IPS-20b (cell line): ENCODE data around the gene LITAF.
"Not testable (repeated sequence)": the region's sequence is repeated elsewhere in the genome, so short reads cannot be mapped to it uniquely, and the experiment has no call there.

Source experiments
- H3K27ac ChIP-seq: one replicate; pipeline ENCODE4 v1.5.1; 2013; ENCODE audit warnings: low read length
- H3K27me3 ChIP-seq: 2 replicates; pipeline ENCODE4 v1.6.1; 2013; ENCODE audit warnings: mild to moderate bottlenecking, low read length, inconsistent platforms; ENCODE audit not compliant: insufficient read depth
- H3K36me3 ChIP-seq: 2 replicates; pipeline ENCODE4 v1.6.1; 2013; ENCODE audit warnings: low read depth, mild to moderate bottlenecking, inconsistent platforms, low read length, moderate library complexity; ENCODE audit not compliant: insufficient read depth
- H3K4me1 ChIP-seq: 2 replicates; pipeline ENCODE4 v1.6.1; 2013; ENCODE audit warnings: mild to moderate bottlenecking, control low read depth, inconsistent platforms, low read length, moderate library complexity; ENCODE audit not compliant: insufficient read depth
- H3K4me3 ChIP-seq: 2 replicates; pipeline ENCODE4 v1.5.1; 2013; ENCODE audit warnings: mild to moderate bottlenecking, low read length, inconsistent platforms
- H3K9ac ChIP-seq: 2 replicates; pipeline ENCODE4 v1.6.1; 2013; ENCODE audit warnings: low read depth, mild to moderate bottlenecking, inconsistent platforms, low read length, moderate library complexity
- H3K9me3 ChIP-seq: 2 replicates; pipeline ENCODE4 v1.6.1; 2013; ENCODE audit warnings: mild to moderate bottlenecking, low read depth, low read length, inconsistent platforms; ENCODE audit not compliant: insufficient read depth

LITAF gene

DNA sequence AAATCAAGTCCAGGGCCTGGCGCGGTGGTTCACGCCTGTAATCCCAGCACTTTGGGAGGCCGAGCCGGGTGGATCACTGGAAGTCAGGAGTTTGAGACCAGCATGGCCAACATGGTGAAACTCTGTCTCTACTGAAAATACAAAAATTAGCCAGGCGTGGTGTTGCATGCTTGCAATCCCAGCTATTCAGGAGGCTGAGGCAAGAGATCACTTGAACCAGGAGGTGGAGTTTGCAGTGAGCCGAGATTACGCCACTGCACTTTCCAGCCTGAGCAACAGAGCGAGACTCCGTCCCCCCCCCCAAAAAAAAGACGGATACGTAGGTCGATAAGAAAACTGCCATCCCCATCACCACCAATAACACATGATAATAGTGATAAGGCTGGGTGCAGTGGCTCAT is 82.5 kb downstream of the LITAF start:
- H3K27ac ChIP-seq, H3K4me3 ChIP-seq, H3K9ac ChIP-seq, H3K27me3 ChIP-seq, H3K4me1 ChIP-seq, H3K36me3 ChIP-seq, H3K9me3 ChIP-seq: not testable (repeated sequence)

DNA sequence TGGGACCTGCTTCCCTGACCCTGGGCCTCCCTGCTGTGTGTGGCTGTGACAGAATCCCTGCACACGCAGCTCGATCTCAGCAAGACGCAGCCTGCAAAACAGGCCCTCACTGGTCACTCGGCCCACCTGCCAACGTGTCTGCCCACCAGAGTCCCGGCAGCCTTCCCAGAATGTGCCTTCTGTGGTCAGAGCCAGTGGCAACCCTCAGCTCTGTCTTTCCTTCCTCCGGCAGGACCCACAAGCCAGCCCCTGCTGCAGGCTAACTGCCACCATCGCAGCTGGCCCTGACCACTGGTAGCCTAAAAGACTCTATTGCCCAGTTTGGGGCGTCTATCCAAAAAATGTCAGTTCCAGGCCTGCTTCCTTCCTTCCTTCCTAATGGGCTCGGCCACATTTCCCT is 83.2 kb downstream of the LITAF start:
- Histone ChIP-seq H3K27ac (no peak overlapping the region), H3K27me3 (no peaks in the 10 kb centered on the region), H3K36me3 (no peaks in the 10 kb centered on the region), H3K9ac (no peak overlapping the region), H3K9me3 (no peaks in the 10 kb centered on the region), H3K4me1 (peaks cover 7% of the 10 kb centered on the region; the same call in 1 of the 2 replicates), H3K4me3 (no peak overlapping the region)

DNA sequence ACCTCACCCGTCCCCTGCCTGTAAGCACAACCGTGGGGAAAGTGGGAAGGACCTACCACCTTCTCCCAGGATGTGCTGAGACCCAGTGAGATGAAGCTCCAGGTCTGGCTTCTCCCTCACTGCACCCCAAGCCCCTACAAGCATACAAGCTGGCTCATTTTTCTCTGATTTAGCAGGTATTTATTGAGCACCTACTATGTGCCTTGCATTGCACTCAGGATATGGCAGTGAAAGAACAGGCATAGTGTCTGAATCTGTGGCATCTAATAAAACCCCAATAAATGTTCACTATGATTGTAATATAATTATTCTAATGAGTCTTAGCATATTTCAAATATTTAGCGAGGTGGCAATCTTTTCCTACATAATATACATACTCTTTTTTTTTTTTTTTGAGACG is 84.5 kb downstream of the LITAF start:
- no peak overlapping the region for H3K9ac ChIP-seq
- peak overlapping the region; percentile 9; the same call in 1 of the 2 replicates for H3K4me3 ChIP-seq
- H3K9me3 ChIP-seq, result no peaks in the 10 kb centered on the region
- H3K27ac ChIP-seq, result no peak overlapping the region
- no peaks in the 10 kb centered on the region for H3K36me3 ChIP-seq
- no peaks in the 10 kb centered on the region for H3K27me3 ChIP-seq
- peaks cover 13% of the 10 kb centered on the region; the same call in 1 of the 2 replicates for H3K4me1 ChIP-seq

DNA sequence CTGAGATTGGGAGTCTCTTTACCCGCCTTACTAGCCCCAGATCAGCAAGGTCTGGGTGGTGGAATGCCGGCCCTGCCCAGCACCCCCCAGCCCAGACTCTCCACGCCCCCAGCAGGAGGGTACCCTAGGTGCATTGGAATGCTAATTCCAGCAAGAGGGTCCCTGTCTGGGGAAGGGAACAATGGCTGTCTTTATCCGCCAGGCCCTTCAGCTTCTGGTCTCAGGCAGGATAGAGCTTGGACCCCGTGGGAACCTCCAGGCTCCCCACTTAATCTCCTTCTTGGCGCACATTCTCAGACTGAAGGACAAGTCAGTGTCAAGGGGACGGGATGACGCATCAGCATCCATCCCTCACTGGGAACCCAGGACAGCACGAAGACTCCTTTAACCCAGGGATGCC is 85.1 kb downstream of the LITAF start:
- no peaks in the 10 kb centered on the region for H3K27me3 ChIP-seq
- peak overlapping the region; percentile 9; the same call in 1 of the 2 replicates for H3K4me3 ChIP-seq
- no peak overlapping the region for H3K27ac ChIP-seq
- peaks cover 16% of the 10 kb centered on the region for H3K4me1 ChIP-seq
- H3K9ac ChIP-seq, result no peak overlapping the region
- no peaks in the 10 kb centered on the region for H3K9me3 ChIP-seq
- H3K36me3 ChIP-seq, result no peaks in the 10 kb centered on the region

DNA sequence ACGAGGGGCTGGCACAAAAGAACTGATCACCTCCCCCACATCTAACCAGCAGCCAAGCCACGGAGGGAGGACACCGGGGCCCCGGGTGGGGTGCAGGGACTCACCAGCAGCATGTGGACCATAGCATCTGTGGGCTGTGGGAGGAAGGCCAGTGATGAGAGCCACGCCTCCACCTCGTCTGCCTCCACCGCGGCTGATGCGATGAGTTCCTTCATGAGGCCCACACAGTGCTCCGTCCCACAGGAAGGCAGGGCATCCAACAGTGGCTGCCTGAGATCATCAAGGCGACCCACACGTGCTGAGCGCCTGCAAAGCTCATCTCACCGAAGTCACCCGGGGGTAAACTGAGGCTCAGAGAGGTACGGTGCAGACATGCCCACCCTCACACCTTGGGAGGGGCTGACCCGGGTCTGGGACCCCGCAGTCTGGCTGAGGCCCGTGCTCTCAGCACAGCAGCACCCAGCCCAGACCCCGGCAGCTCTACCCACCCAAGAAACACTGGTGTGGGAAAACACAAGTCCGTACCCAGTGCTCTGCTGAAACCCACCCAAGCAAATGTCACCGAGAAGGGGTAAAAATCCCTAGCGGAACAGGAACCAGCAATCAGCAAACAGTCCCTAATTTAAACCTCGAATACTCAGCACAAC is 85.9 kb downstream of the LITAF start:
- H3K27me3 ChIP-seq, result no peaks in the 10 kb centered on the region
- H3K4me1 ChIP-seq, result peaks cover 16% of the 10 kb centered on the region
- H3K36me3 ChIP-seq, result no peaks in the 10 kb centered on the region
- H3K27ac ChIP-seq, result no peak overlapping the region
- H3K9me3 ChIP-seq, result no peaks in the 10 kb centered on the region
- peak overlapping the region; percentile 9; the same call in 1 of the 2 replicates for H3K4me3 ChIP-seq
- no peak overlapping the region for H3K9ac ChIP-seq

DNA sequence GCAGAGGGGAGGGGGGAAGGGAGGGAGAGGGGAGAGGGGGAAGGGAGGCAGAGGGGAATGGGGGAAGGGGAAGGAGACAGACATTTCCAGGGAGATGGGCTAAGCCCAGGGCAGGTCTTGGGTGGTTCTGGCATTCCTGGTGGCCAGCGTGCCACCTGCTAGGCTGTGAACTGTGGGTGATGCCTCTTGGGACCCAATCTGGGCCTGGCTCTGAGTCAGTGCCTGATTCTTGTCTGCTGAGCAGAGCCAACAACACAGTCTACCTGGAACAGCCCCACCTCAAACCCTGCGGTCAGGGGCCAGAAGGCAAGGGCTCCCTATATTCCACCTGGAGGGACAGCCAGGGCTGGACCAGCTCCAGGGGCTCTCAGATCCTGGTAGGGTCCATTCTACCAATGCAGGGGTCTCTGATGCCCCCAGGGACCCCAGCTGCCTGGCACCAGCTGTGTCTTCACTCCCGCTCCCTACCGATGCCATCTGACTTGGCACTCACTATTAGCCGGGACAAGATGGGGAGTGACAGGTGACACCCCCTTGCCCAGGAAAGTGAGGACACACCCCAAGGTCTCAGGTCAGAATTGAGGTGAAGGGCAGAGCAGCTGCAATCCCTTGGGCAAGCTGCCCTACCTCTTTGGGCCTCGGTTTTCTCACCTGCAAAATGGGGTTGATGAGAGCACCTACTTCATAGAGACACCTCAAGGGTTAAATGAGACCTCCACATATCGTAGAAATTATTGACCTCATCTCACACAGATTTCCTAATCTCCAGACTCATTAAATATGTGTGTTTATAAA is 87.2 kb downstream of the LITAF start:
- no peak overlapping the region for H3K9ac ChIP-seq
- no peak overlapping the region for H3K4me3 ChIP-seq
- H3K36me3 ChIP-seq, result no peaks in the 10 kb centered on the region
- no peak overlapping the region for H3K27ac ChIP-seq
- H3K9me3 ChIP-seq, result no peaks in the 10 kb centered on the region
- H3K4me1 ChIP-seq, result peaks cover 16% of the 10 kb centered on the region
- no peaks in the 10 kb centered on the region for H3K27me3 ChIP-seq

DNA sequence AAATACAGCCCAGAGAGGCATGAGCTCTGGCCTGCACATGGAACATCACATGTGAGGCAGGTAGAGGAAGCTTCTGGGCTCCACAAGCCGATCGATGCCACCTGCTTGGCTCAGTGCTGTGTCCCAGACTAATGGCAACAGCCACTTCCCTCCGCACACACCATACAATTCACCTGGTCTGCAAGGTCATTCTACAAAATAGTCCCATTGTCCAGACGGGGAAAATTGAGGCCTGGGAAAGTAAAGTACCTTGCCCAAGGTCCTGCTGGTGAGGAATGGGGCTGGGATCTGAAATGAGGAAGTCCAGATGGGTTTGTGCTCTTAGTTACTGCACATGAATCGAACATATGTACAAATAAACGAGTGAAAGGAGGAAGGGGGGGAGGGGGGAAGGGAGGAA is 88.0 kb downstream of the LITAF start:
- Histone ChIP-seq H3K27me3 (no peaks in the 10 kb centered on the region), H3K9me3 (no peaks in the 10 kb centered on the region), H3K36me3 (no peaks in the 10 kb centered on the region), H3K4me3 (no peak overlapping the region), H3K9ac (no peak overlapping the region), H3K4me1 (peaks cover 15% of the 10 kb centered on the region), H3K27ac (peak overlapping the region; percentile 74)

DNA sequence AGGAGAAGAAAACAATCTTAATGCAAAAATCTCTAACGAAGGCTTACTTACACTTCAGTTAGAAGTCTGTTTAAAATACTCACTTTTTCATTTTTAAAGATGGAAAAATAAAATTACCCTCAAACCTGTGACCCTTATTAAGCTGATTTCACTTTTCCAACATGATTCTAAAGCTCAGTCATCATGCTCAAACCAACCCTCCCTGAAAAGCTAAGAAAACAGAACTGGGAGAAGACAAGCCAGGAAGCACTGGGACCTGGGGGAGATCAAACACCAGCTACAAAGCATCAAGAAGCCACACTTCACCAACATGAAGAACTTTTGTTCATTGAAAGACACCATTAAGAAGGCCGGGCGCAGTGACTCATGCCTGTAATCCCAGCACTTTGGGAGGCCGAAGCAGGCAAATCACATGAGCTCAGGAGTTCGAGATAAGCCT is 88.8 kb downstream of the LITAF start:
- Histone ChIP-seq H3K9me3 (no peaks in the 10 kb centered on the region), H3K27me3 (no peaks in the 10 kb centered on the region), H3K9ac (peak overlapping the region; percentile 52; the same call in 1 of the 2 replicates), H3K27ac (no peak overlapping the region), H3K4me1 (peaks cover 14% of the 10 kb centered on the region), H3K4me3 (no peak overlapping the region), H3K36me3 (no peaks in the 10 kb centered on the region)
